ENCODE measurements around the gene EPHA6. TPM values are rescaled to one million over a fixed set of nuclear protein-coding genes. Genes with fewer than 3 reads are reported as not detected.
A peak's percentile ranks its signal among the peaks of the same experiment; 100 is the strongest.

Gene EPHA6
- total RNA-seq, 1 experiment from 2014 or later: 2.7 TPM

- intact Hi-C loops (cut with micrococcal nuclease; ENCODE audit: unreplicated experiment): no loop called here
Observed at GRCh38 chr3:97772926-97773325, 958.5 kb downstream of the EPHA6 start.

GRCh38 chr3:97778152-97778551 lies 963.8 kb downstream of the EPHA6 start:
- no peaks in the 10 kb centered on the region for H3K9me3 ChIP-seq
- BruUV-seq (replicated peaks): no TSS peak
- POLR2A ChIA-PET: no interaction called here

More at GRCh38 chr3:97772926-97773325, 958.5 kb downstream of the EPHA6 start:
- no peaks in the 10 kb centered on the region for H3K36me3 ChIP-seq (ENCODE audit: control insufficient read depth, insufficient read depth, low read length)
- Mint-ChIP-seq H3K36me3 (ENCODE audit: insufficient read depth, unreplicated experiment) (no peaks in the 10 kb centered on the region), H3K4me3 (ENCODE audit: unreplicated experiment) (no peak overlapping the region), H3K4me1 (ENCODE audit: low read depth, unreplicated experiment) (peaks cover 7% of the 10 kb centered on the region), H3K27me3 (ENCODE audit: insufficient read depth, unreplicated experiment) (no peaks in the 10 kb centered on the region), H3K27ac (ENCODE audit: unreplicated experiment) (no peak overlapping the region), H3K9me3 (ENCODE audit: unreplicated experiment) (no peaks in the 10 kb centered on the region)
- TF ChIP-seq CTCF (IDR thresholded peaks at IDR 0.05; ENCODE audit: insufficient read depth in 1 of 2, low read depth in 1 of 2, low read length in 1 of 2, severe bottlenecking in 1 of 2, unreplicated experiment in 1 of 2): no peak
- no peaks in the 10 kb centered on the region for H3K27me3 ChIP-seq (replicated peaks; ENCODE audit: control insufficient read depth, insufficient read depth, low read length)
- POLR2A ChIA-PET: no interaction called here
- H3K4me3 ChIP-seq (ENCODE audit: low read depth, low read length): no peak overlapping the region
- no peaks in the 10 kb centered on the region; the same call in 1 of the 2 replicates for H3K9me3 ChIP-seq
- CTCF ChIA-PET: no interaction called here
- no peak for DNase-seq
- BruUV-seq (replicated peaks): no TSS peak
- no peaks in the 10 kb centered on the region for H3K4me1 ChIP-seq

GRCh38 chr3:97793420-97794019 lies 979.1 kb downstream of the EPHA6 start:
- H3K4me3 ChIP-seq (ENCODE audit: low read depth, low read length): no peak overlapping the region
- H3K9me3 ChIP-seq: no peaks in the 10 kb centered on the region
- intact Hi-C loops (cut with micrococcal nuclease; ENCODE audit: unreplicated experiment): loop anchor here (1.0 to 10.0 kb wide), 5 partner anchors 28 to 230 kb away; no protein-coding TSS in a partner anchor
- ChIA-PET POLR2A (no interaction called here), CTCF (no interaction called here)
- DNase-seq: peak in 1 of 2 experiments; percentile 27
- Mint-ChIP-seq H3K36me3 (ENCODE audit: insufficient read depth, unreplicated experiment) (no peaks in the 10 kb centered on the region), H3K4me1 (ENCODE audit: low read depth, unreplicated experiment) (no peaks in the 10 kb centered on the region), H3K4me3 (ENCODE audit: unreplicated experiment) (no peak overlapping the region), H3K9me3 (ENCODE audit: unreplicated experiment) (no peaks in the 10 kb centered on the region), H3K27me3 (ENCODE audit: insufficient read depth, unreplicated experiment) (no peaks in the 10 kb centered on the region), H3K27ac (ENCODE audit: unreplicated experiment) (no peak overlapping the region)
- H3K36me3 ChIP-seq (ENCODE audit: control insufficient read depth, insufficient read depth, low read length): no peaks in the 10 kb centered on the region
- TF ChIP-seq CTCF (IDR thresholded peaks at IDR 0.05; ENCODE audit: insufficient read depth in 1 of 2, low read depth in 1 of 2, low read length in 1 of 2, severe bottlenecking in 1 of 2, unreplicated experiment in 1 of 2): peak; percentile 54 to 74
- H3K4me1 ChIP-seq: no peaks in the 10 kb centered on the region
- no TSS peak for BruUV-seq (replicated peaks)
- H3K27me3 ChIP-seq (replicated peaks; ENCODE audit: control insufficient read depth, insufficient read depth, low read length): no peaks in the 10 kb centered on the region

More at GRCh38 chr3:97778152-97778551, 963.8 kb downstream of the EPHA6 start:
- Histone ChIP-seq H3K36me3 (ENCODE audit: control insufficient read depth, insufficient read depth, low read length) (no peaks in the 10 kb centered on the region), H3K4me1 (no peaks in the 10 kb centered on the region), H3K27me3 (replicated peaks; ENCODE audit: control insufficient read depth, insufficient read depth, low read length) (no peaks in the 10 kb centered on the region), H3K4me3 (ENCODE audit: low read depth, low read length) (no peak overlapping the region)
- CTCF ChIA-PET: no interaction called here
- H3K36me3 Mint-ChIP-seq (ENCODE audit: insufficient read depth, unreplicated experiment): no peaks in the 10 kb centered on the region
- H3K27ac Mint-ChIP-seq (ENCODE audit: unreplicated experiment): no peak overlapping the region
- no peak overlapping the region for H3K4me3 Mint-ChIP-seq (ENCODE audit: unreplicated experiment)
- no peak for TF ChIP-seq CTCF (IDR thresholded peaks at IDR 0.05; ENCODE audit: insufficient read depth in 1 of 2, low read depth in 1 of 2, low read length in 1 of 2, severe bottlenecking in 1 of 2, unreplicated experiment in 1 of 2)
- no peak for DNase-seq
- no peaks in the 10 kb centered on the region for H3K9me3 Mint-ChIP-seq (ENCODE audit: unreplicated experiment)
- intact Hi-C loops (cut with micrococcal nuclease; ENCODE audit: unreplicated experiment): no loop called here
- H3K27me3 Mint-ChIP-seq (ENCODE audit: insufficient read depth, unreplicated experiment): no peaks in the 10 kb centered on the region
- H3K4me1 Mint-ChIP-seq (ENCODE audit: low read depth, unreplicated experiment): peaks cover 7% of the 10 kb centered on the region

Measured in Caco-2 (cell line).